Progenitor cell of endocrine pancreas (in vitro differentiated cells): Measurements from ENCODE around the gene PDLIM3. TPM values are rescaled to one million over a fixed set of nuclear protein-coding genes. Genes with fewer than 3 reads are reported as not detected.
"Not testable (repeated sequence)": the region's sequence is repeated elsewhere in the genome, so short reads cannot be mapped to it uniquely, and the experiment has no call there.

Experiments
- DNase-seq: peaks from one replicate; pipeline ENCODE4 v3.0.0; 2021; ENCODE audit warnings: low spot score; ENCODE audit not compliant: unreplicated experiment
- H3K27ac Mint-ChIP-seq: 2 replicates; pipeline ENCODE4 v1.8.0; 2021; ENCODE audit warnings: mild to moderate bottlenecking, moderate library complexity, mixed read lengths
- H3K27me3 Mint-ChIP-seq: 2 replicates; pipeline ENCODE4 v1.8.0; 2021; ENCODE audit warnings: mixed read lengths
- H3K36me3 Mint-ChIP-seq: 2 replicates; pipeline ENCODE4 v1.8.0; 2022; ENCODE audit warnings: mixed read lengths; ENCODE audit not compliant: insufficient read depth
- H3K4me1 Mint-ChIP-seq: 2 replicates; pipeline ENCODE4 v1.8.0; 2021; ENCODE audit warnings: low read depth, mixed read lengths
- H3K4me3 Mint-ChIP-seq: 2 replicates; pipeline ENCODE4 v1.8.0; 2021; ENCODE audit warnings: low read depth, mild to moderate bottlenecking, moderate library complexity, mixed read lengths
- H3K9me3 Mint-ChIP-seq: 2 replicates; pipeline ENCODE4 v1.8.0; 2021; ENCODE audit warnings: low read depth, mixed read lengths
- CTCF ChIP-seq: fragments of 200-600 bp; sonication (generic); IDR thresholded peaks from one replicate; pipeline ENCODE4 v1.5.0; 2021; ENCODE audit warnings: antibody characterized with exemption, mild to moderate bottlenecking; ENCODE audit not compliant: unreplicated experiment
- total RNA-seq: library from RNA; stranded (reverse); gene quantifications from 2 replicates; pipeline ENCODE4 v1.2.1, GENCODE V29; 2021

The PDLIM3 gene
- total RNA-seq, 1 donor from 2014 or later, result 3.2 TPM

GRCh38 chr4:185518069-185518468 is 17.2 kb downstream of the PDLIM3 start:
- no peak for DNase-seq
- no peak overlapping the region for H3K27ac Mint-ChIP-seq
- H3K9me3 Mint-ChIP-seq, result peaks cover 3% of the 10 kb centered on the region
- H3K4me1 Mint-ChIP-seq, result peaks cover 5% of the 10 kb centered on the region
- H3K27me3 Mint-ChIP-seq, result no peaks in the 10 kb centered on the region
- H3K4me3 Mint-ChIP-seq, result no peak overlapping the region
- no peaks in the 10 kb centered on the region for H3K36me3 Mint-ChIP-seq
- TF ChIP-seq CTCF, result no peak

GRCh38 chr4:185515248-185515647 is 20.1 kb downstream of the PDLIM3 start:
- Mint-ChIP-seq H3K9me3 (peaks cover 3% of the 10 kb centered on the region), H3K27ac (no peak overlapping the region), H3K36me3 (no peaks in the 10 kb centered on the region), H3K4me3 (no peak overlapping the region), H3K27me3 (no peaks in the 10 kb centered on the region), H3K4me1 (peaks cover 5% of the 10 kb centered on the region)
- DNase-seq, result no peak
- TF ChIP-seq CTCF, result no peak

- Mint-ChIP-seq H3K27me3 (no peaks in the 10 kb centered on the region), H3K36me3 (no peaks in the 10 kb centered on the region), H3K4me3 (no peak overlapping the region), H3K4me1 (peaks cover 2% of the 10 kb centered on the region), H3K9me3 (peaks cover 3% of the 10 kb centered on the region), H3K27ac (no peak overlapping the region)
- no peak for TF ChIP-seq CTCF
- no peak for DNase-seq
Measured at GRCh38 chr4:185514182-185514697, 21.1 kb downstream of the PDLIM3 start.

- H3K27me3 Mint-ChIP-seq, result no peaks in the 10 kb centered on the region
- H3K36me3 Mint-ChIP-seq, result no peaks in the 10 kb centered on the region
- TF ChIP-seq CTCF, result no peak
- DNase-seq, result no peak
- H3K4me1 Mint-ChIP-seq, result peaks cover 2% of the 10 kb centered on the region
- no peak overlapping the region for H3K27ac Mint-ChIP-seq
- H3K4me3 Mint-ChIP-seq, result no peak overlapping the region
- H3K9me3 Mint-ChIP-seq, result peaks cover 3% of the 10 kb centered on the region
Measured at GRCh38 chr4:185513489-185514181, 21.7 kb downstream of the PDLIM3 start.

- Mint-ChIP-seq H3K9me3 (peaks cover 3% of the 10 kb centered on the region), H3K36me3 (no peaks in the 10 kb centered on the region), H3K27me3 (no peaks in the 10 kb centered on the region), H3K27ac (no peak overlapping the region), H3K4me1 (peaks cover 2% of the 10 kb centered on the region), H3K4me3 (no peak overlapping the region)
- TF ChIP-seq CTCF, result no peak
- DNase-seq, result no peak
Measured at GRCh38 chr4:185512516-185512915, 22.8 kb downstream of the PDLIM3 start.

- not testable (repeated sequence) for H3K27ac Mint-ChIP-seq, H3K36me3 Mint-ChIP-seq, H3K27me3 Mint-ChIP-seq, H3K4me1 Mint-ChIP-seq, DNase-seq, H3K9me3 Mint-ChIP-seq, H3K4me3 Mint-ChIP-seq
Measured at GRCh38 chr4:185511243-185511642, 24.1 kb downstream of the PDLIM3 start.
